WTC11 (cell line): Measurements from ENCODE around the gene UBN1. TPM values are rescaled to one million over a fixed set of nuclear protein-coding genes. Genes with fewer than 3 reads are reported as not detected.

Source experiments
- ATAC-seq: fragments of 200-7000 bp; cut with Tn5 transposase; 2 replicates; pipeline ENCODE4 v1.10.0; 2021; ENCODE audit warnings: mild to moderate bottlenecking, moderate library complexity
- CTCF ChIA-PET: fragments of 300-600 bp; sonication (Branson Sonifier 250); formaldehyde crosslinking; loops from one replicate; lab custom pipeline; 2021; ENCODE audit warnings: antibody characterized with exemption; lab: Charles Lee
- POLR2A ChIA-PET: fragments of 350-600 bp; sonication (Branson Sonifier 250); formaldehyde crosslinking; loops from one replicate; lab custom pipeline; 2021; ENCODE audit warnings: antibody characterized with exemption; lab: Charles Lee
- DNase-seq: peaks from one replicate; pipeline ENCODE4 v3.0.0; 2021; ENCODE audit warnings: low spot score
- H3K27ac Mint-ChIP-seq: 2 replicates; pipeline ENCODE4 v1.8.0; 2021; ENCODE audit warnings: mixed read lengths
- H3K27me3 Mint-ChIP-seq: 2 replicates; pipeline ENCODE4 v1.8.0; 2021; ENCODE audit warnings: low read depth, mild to moderate bottlenecking, moderate library complexity, mixed read lengths
- H3K36me3 Mint-ChIP-seq: 2 replicates; pipeline ENCODE4 v1.8.0; 2021; ENCODE audit warnings: mixed read lengths
- H3K4me1 Mint-ChIP-seq: 2 replicates; pipeline ENCODE4 v1.8.0; 2022; ENCODE audit warnings: mixed read lengths
- H3K4me3 Mint-ChIP-seq: 2 replicates; pipeline ENCODE4 v1.8.0; 2021; ENCODE audit warnings: mild to moderate bottlenecking, moderate library complexity, mixed read lengths
- H3K9me3 Mint-ChIP-seq: 2 replicates; pipeline ENCODE4 v1.8.0; 2021; ENCODE audit warnings: mixed read lengths
- AR ChIP-seq: fragments of 250-450 bp; sonication (Bioruptor Pico); IDR thresholded peaks from 2 replicates; pipeline ENCODE4 v1.9.0; 2021; ENCODE audit warnings: mild to moderate bottlenecking
- ATF3 ChIP-seq: sonication (generic); formaldehyde crosslinking; conservative IDR thresholded peaks from 2 replicates; pipeline ENCODE4 v1.8.1; 2022; ENCODE audit warnings: mild to moderate bottlenecking, missing genetic modification reagents
- CBFB ChIP-seq: sonication (generic); formaldehyde crosslinking; IDR thresholded peaks from 2 replicates; pipeline ENCODE4 v1.8.1; 2022; ENCODE audit warnings: mild to moderate bottlenecking, low read depth, missing genetic modification reagents
- CTCF ChIP-seq: fragments of 200-600 bp; IDR thresholded peaks from 2 replicates; pipeline ENCODE4 v1.8.0; 2022; ENCODE audit warnings: antibody characterized with exemption
- HMGXB4 ChIP-seq: sonication (generic); formaldehyde crosslinking; IDR thresholded peaks from 2 replicates; pipeline ENCODE4 v1.8.1; 2023; ENCODE audit warnings: mild to moderate bottlenecking, moderate library complexity, missing genetic modification reagents
- JUN ChIP-seq: sonication (generic); formaldehyde crosslinking; IDR thresholded peaks from 2 replicates; pipeline ENCODE4 v1.8.0; 2023; ENCODE audit warnings: mild to moderate bottlenecking, missing genetic modification reagents
- NR2C2 ChIP-seq: sonication (generic); formaldehyde crosslinking; IDR thresholded peaks from 2 replicates; pipeline ENCODE4 v1.8.0; 2022; ENCODE audit warnings: mild to moderate bottlenecking, missing genetic modification reagents
- NR3C1 ChIP-seq: sonication (generic); formaldehyde crosslinking; conservative IDR thresholded peaks from 2 replicates; pipeline ENCODE4 v1.8.1; 2023; ENCODE audit warnings: low read depth, mild to moderate bottlenecking, missing genetic modification reagents
- PREB ChIP-seq: sonication (generic); formaldehyde crosslinking; IDR thresholded peaks from 2 replicates; pipeline ENCODE4 v1.8.1; 2022; ENCODE audit warnings: mild to moderate bottlenecking, missing genetic modification reagents, moderate library complexity, borderline replicate concordance
- PRRX2 ChIP-seq: fragments of 250-450 bp; sonication (Bioruptor Pico); IDR thresholded peaks from 2 replicates; pipeline ENCODE4 v1.8.0; 2021; ENCODE audit warnings: mild to moderate bottlenecking
- RORB ChIP-seq: fragments of 250-450 bp; sonication (Bioruptor Pico); IDR thresholded peaks from 2 replicates; pipeline ENCODE4 v1.9.0; 2021; ENCODE audit warnings: mild to moderate bottlenecking
- TEAD1 ChIP-seq: sonication (generic); formaldehyde crosslinking; IDR thresholded peaks from 2 replicates; pipeline ENCODE4 v1.8.0; 2022; ENCODE audit warnings: mild to moderate bottlenecking, missing genetic modification reagents
- TP53 ChIP-seq: sonication (generic); formaldehyde crosslinking; IDR thresholded peaks from 2 replicates; pipeline ENCODE4 v1.8.1; 2023; ENCODE audit warnings: mild to moderate bottlenecking, missing genetic modification reagents
- ZNF232 ChIP-seq: sonication (generic); formaldehyde crosslinking; IDR thresholded peaks from 2 replicates; pipeline ENCODE4 v1.8.0; 2022; ENCODE audit warnings: mild to moderate bottlenecking, missing genetic modification reagents
- ZNF263 ChIP-seq: sonication (generic); formaldehyde crosslinking; IDR thresholded peaks from 2 replicates; pipeline ENCODE4 v1.8.1; 2022; ENCODE audit warnings: low read depth, mild to moderate bottlenecking, moderate library complexity, missing genetic modification reagents
- ZNF671 ChIP-seq: fragments of 250-450 bp; sonication (Bioruptor Pico); IDR thresholded peaks from 2 replicates; pipeline ENCODE4 v1.8.0; 2021; ENCODE audit warnings: mild to moderate bottlenecking
- total RNA-seq: library from RNA; stranded (reverse); gene quantifications from 3 replicates; pipeline ENCODE4 v1.2.3, GENCODE V29; 2021
- TF ChIP-seq, protein P1 (sequence below): fragments of 250-450 bp; sonication (Bioruptor Pico); IDR thresholded peaks from 2 replicates; pipeline ENCODE4 v1.8.0; 2021; ENCODE audit warnings: mild to moderate bottlenecking
- TF ChIP-seq, protein P2 (sequence below): sonication (generic); formaldehyde crosslinking; IDR thresholded peaks from 2 replicates; pipeline ENCODE4 v1.8.0; 2023; ENCODE audit warnings: mild to moderate bottlenecking, missing genetic modification reagents
- TF ChIP-seq, protein P3 (sequence below): sonication (generic); formaldehyde crosslinking; IDR thresholded peaks from 2 replicates; pipeline ENCODE4 v1.8.1; 2023; ENCODE audit warnings: mild to moderate bottlenecking, missing genetic modification reagents

Gene UBN1
- total RNA-seq, 1 experiment from 2014 or later: 38.5 TPM

DNA sequence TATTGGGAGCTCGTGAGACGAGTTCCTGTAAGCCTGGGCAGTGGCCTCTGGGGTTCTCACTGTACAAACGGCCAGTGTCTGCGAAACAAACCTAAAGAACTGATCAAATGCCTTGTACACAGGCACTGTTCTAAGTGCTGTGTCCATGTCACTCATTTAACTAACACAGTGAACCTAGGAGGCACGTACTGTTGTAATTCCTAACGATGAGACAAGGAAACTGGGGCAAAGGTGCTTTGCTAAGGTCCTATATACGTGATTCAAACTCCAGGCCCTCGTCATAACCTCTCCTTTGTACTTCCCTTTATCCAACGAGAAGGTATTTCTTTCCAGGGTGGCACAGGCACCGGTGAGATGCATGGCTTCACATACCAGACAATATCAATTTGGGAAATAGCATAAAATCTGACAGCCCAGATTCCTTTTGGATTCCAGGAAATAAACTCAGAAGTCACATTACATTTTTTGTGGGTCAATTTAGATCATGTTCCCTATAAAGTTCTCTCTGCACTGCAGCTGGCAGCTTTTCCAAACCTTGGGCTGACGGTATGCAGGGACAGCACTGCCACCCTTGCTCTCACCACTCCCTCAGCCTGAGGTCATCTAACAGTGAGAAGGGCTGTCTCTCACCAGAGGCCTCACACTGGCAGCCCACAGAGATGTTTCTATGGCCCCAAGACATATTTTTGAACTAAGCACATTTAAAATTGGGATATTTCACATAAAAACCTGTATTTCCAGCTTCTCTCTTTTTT is 18.5 kb upstream of the UBN1 start:
- ChIA-PET CTCF (no interaction called here), POLR2A (no interaction called here)
- Mint-ChIP-seq H3K27ac (no peak overlapping the region), H3K4me3 (no peak overlapping the region), H3K36me3 (peaks cover 68% of the 10 kb centered on the region), H3K4me1 (no peaks in the 10 kb centered on the region), H3K27me3 (no peaks in the 10 kb centered on the region), H3K9me3 (no peaks in the 10 kb centered on the region)
- no peak for ATAC-seq
- no peak for DNase-seq
- TF ChIP-seq ZNF232 (CRISPR knock-in tag) (no peak), RORB (CRISPR knock-in tag) (no peak), AR (CRISPR knock-in tag) (no peak), PRRX2 (CRISPR knock-in tag) (no peak), ATF3 (no peak), PREB (CRISPR knock-in tag) (no peak), NR2C2 (no peak), JUN (CRISPR knock-in tag) (no peak), CBFB (CRISPR knock-in tag) (no peak), ZNF263 (CRISPR knock-in tag) (no peak), ZNF671 (CRISPR knock-in tag) (no peak)
- TF ChIP-seq, protein P1, sequence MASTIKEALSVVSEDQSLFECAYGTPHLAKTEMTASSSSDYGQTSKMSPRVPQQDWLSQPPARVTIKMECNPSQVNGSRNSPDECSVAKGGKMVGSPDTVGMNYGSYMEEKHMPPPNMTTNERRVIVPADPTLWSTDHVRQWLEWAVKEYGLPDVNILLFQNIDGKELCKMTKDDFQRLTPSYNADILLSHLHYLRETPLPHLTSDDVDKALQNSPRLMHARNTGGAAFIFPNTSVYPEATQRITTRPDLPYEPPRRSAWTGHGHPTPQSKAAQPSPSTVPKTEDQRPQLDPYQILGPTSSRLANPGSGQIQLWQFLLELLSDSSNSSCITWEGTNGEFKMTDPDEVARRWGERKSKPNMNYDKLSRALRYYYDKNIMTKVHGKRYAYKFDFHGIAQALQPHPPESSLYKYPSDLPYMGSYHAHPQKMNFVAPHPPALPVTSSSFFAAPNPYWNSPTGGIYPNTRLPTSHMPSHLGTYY (CRISPR knock-in tag): no peak
- TF ChIP-seq, protein P2, sequence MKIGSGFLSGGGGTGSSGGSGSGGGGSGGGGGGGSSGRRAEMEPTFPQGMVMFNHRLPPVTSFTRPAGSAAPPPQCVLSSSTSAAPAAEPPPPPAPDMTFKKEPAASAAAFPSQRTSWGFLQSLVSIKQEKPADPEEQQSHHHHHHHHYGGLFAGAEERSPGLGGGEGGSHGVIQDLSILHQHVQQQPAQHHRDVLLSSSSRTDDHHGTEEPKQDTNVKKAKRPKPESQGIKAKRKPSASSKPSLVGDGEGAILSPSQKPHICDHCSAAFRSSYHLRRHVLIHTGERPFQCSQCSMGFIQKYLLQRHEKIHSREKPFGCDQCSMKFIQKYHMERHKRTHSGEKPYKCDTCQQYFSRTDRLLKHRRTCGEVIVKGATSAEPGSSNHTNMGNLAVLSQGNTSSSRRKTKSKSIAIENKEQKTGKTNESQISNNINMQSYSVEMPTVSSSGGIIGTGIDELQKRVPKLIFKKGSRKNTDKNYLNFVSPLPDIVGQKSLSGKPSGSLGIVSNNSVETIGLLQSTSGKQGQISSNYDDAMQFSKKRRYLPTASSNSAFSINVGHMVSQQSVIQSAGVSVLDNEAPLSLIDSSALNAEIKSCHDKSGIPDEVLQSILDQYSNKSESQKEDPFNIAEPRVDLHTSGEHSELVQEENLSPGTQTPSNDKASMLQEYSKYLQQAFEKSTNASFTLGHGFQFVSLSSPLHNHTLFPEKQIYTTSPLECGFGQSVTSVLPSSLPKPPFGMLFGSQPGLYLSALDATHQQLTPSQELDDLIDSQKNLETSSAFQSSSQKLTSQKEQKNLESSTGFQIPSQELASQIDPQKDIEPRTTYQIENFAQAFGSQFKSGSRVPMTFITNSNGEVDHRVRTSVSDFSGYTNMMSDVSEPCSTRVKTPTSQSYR (CRISPR knock-in tag): no peak
- TF ChIP-seq, protein P3, sequence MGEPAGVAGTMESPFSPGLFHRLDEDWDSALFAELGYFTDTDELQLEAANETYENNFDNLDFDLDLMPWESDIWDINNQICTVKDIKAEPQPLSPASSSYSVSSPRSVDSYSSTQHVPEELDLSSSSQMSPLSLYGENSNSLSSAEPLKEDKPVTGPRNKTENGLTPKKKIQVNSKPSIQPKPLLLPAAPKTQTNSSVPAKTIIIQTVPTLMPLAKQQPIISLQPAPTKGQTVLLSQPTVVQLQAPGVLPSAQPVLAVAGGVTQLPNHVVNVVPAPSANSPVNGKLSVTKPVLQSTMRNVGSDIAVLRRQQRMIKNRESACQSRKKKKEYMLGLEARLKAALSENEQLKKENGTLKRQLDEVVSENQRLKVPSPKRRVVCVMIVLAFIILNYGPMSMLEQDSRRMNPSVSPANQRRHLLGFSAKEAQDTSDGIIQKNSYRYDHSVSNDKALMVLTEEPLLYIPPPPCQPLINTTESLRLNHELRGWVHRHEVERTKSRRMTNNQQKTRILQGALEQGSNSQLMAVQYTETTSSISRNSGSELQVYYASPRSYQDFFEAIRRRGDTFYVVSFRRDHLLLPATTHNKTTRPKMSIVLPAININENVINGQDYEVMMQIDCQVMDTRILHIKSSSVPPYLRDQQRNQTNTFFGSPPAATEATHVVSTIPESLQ (CRISPR knock-in tag): no peak

GRCh38 chr16:4830408-4830807 is 16.9 kb upstream of the UBN1 start:
- Mint-ChIP-seq H3K36me3 (peaks cover 53% of the 10 kb centered on the region), H3K4me1 (no peaks in the 10 kb centered on the region), H3K4me3 (no peak overlapping the region), H3K27me3 (no peaks in the 10 kb centered on the region), H3K27ac (no peak overlapping the region), H3K9me3 (no peaks in the 10 kb centered on the region)
- CTCF ChIA-PET: no interaction called here
- DNase-seq (no peak), ATAC-seq (no peak)
- POLR2A ChIA-PET: no interaction called here
- TF ChIP-seq TEAD1 (CRISPR knock-in tag) (no peak), TP53 (CRISPR knock-in tag) (no peak), ATF3 (no peak), NR3C1 (CRISPR knock-in tag) (no peak), CTCF (no peak), HMGXB4 (CRISPR knock-in tag) (no peak), CBFB (CRISPR knock-in tag) (no peak)
